Endothelial cell of umbilical vein (primary cell): ENCODE results near the gene PLEKHG4B.

ENCODE experiments used
- CTCF ChIP-seq, 2 donors: IDR thresholded peaks; 1 replicate in 1 of 2; 2 replicates in 1 of 2; pipeline ENCODE4 v1.5.1; 2011; ENCODE audit warnings: low read length in 2 of 2, mild to moderate bottlenecking in 2 of 2, moderate library complexity in 2 of 2, control low read depth in 1 of 2, inconsistent platforms in 1 of 2, low read depth in 1 of 2; ENCODE audit not compliant: insufficient read depth in 1 of 2; ENCODE audit errors: extremely low read depth in 1 of 2
- EZH2 ChIP-seq: IDR thresholded peaks from 2 replicates; pipeline ENCODE4 v1.6.1; 2012; ENCODE audit warnings: borderline replicate concordance, low read depth, mild to moderate bottlenecking, moderate library complexity, low read length, inconsistent platforms; ENCODE audit not compliant: severe bottlenecking
- JUN ChIP-seq: IDR thresholded peaks from 2 replicates; pipeline ENCODE4 v1.6.1; 2011; ENCODE audit warnings: borderline replicate concordance, low read depth; ENCODE audit not compliant: insufficient read length, insufficient read depth
- MAX ChIP-seq: IDR thresholded peaks from 2 replicates; pipeline ENCODE4 v1.6.1; 2011; ENCODE audit not compliant: insufficient read depth, insufficient read length
- MYC ChIP-seq: IDR thresholded peaks from one replicate; pipeline ENCODE4 v1.6.1; 2011; ENCODE audit warnings: mild to moderate bottlenecking, low read depth, low read length
- POLR2A ChIP-seq: IDR thresholded peaks from 2 replicates; pipeline ENCODE4 v1.6.1; 2012; ENCODE audit warnings: low read depth, mild to moderate bottlenecking, control low read depth, low read length
- POLR2AphosphoS5 ChIP-seq: IDR thresholded peaks from 2 replicates; pipeline ENCODE4 v1.6.1; 2012; ENCODE audit warnings: low read depth, mild to moderate bottlenecking, control low read depth, low read length, moderate library complexity; ENCODE audit not compliant: insufficient read depth

- no peak for TF ChIP-seq CTCF (IDR thresholded peaks at IDR 0.05; ENCODE audit: extremely low read depth in 1 of 2, insufficient read depth in 1 of 2, low read depth in 1 of 2, low read length in 2 of 2)
- no peak for TF ChIP-seq MAX
- no peak for TF ChIP-seq EZH2
- TF ChIP-seq JUN: no peak
- TF ChIP-seq POLR2AphosphoS5: no peak
- no peak for TF ChIP-seq MYC
- TF ChIP-seq POLR2A: no peak
Measured at GRCh38 chr5:157801-158200, 65.8 kb downstream of the PLEKHG4B start.
